Islet of Langerhans (tissue), 1 donor: ENCODE measurements around the gene PPP2R2D.

Experiments
- FAIRE-seq: peaks from one replicate; lab custom pipeline; 2011; peaks lifted over from hg19 to GRCh38; lab: Jason Lieb, UNC

PPP2R2D gene

DNA sequence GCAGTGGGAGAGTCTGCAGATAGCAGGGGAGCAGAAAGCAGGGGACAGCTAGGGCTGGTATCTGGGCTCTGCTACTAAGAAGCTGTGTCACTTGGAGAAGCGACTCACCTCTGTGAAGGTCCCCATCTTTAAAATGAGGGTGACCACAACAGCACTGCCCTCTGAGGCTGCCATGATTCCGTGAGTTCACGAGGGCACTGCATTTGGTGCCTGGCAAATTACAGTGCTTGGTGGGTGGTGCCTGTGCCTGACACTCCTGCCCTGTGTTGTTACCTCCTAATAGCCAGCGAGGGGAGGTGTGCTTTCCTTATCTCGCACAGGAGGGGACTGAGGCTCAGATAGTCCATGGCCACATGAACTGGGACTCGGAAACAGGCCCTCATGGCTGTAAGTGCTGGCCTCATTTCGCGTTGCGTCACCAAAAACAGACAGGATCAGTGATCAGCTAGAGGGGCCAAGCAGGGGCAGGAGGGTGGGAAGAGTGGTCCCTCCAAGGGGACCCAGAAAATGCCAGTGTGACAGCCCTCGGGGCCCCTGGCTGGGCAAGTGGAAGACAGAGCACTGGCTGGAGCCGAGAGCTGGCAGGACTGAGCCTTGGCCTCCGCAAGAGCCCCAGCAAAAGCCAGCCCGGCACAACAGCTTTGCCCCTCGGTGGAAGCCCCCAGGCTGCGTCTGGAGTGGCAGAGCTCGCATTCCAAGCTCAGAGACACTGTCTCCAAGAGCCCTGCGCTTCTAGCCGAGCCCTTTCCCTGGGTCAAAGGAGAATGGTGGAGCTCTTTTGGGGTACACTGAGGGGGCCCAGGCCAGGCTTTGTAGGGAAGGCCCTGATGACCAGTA is 98.3 kb downstream of the PPP2R2D start:
- no peak for FAIRE-seq

DNA sequence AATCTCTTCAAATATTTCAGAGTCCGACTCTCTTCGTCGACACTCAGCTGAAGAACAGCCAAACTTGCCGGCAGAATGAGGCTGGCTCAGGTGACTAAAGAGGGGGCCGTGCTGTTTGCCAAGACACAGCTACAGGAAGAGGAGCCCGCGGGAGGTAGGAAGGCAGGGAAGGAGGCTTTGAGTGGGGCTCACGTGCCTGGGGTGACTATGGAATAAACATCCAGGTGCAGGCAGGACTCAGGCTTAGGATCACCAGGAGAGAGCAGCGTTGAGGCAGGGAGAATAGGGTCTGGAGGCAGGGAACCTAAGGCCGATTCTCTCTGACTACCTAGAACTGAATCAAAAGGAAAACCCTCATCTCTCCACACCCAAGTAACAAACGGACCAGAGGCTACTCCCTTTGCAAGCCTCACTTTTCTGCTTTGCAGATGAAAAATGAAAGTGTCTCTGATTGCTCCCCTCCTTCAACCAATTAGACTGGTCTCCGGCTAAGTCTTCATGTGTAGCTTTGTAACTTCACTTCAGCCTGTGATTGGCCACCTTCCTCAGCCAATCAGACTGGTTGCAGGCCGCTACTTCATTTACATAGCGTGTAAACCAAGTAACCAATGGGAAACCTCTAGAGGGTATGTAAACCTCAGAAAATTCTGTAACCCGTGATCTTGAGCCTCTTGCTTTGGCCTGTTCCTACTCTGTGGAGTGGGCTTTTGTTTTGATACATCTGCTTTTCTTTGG is 100.6 kb downstream of the PPP2R2D start:
- no peak for FAIRE-seq

- FAIRE-seq, result no peak
Observed at GRCh38 chr10:132002004-132002403, 101.2 kb downstream of the PPP2R2D start.

DNA sequence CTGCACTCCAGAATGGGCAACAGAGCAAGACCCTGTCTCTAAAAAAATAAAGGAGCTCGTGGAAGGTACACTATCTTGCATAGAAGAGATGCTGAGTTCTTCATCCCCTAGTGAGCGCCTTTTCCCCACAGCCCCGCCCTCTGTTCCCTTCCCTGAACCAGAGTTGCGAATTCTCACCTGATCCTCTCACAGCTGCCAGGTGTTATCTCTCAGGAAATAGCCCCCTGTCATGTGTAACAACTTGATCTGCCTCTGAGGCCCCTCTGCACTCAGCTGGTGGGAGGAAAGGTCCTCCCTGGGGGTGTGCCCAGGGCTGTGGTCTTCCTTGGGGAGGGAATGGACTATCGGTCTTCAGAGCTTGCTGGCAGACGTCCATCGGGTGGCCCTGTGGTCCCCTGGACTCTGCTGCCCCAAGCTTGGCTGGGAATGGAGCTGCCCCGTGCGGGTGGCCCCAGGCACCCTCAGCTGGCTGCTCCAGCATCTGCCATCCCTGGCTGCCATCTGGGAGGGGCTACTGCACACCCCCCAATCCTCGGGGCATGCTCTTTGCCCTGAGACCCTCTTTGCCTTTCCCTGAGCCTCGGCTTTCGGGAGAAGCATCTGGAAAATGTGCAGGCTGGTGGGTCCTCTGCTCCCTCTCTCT is 102.6 kb downstream of the PPP2R2D start:
- FAIRE-seq, result no peak

- FAIRE-seq, result no peak
Observed at GRCh38 chr10:132004052-132004451, 103.2 kb downstream of the PPP2R2D start.

DNA sequence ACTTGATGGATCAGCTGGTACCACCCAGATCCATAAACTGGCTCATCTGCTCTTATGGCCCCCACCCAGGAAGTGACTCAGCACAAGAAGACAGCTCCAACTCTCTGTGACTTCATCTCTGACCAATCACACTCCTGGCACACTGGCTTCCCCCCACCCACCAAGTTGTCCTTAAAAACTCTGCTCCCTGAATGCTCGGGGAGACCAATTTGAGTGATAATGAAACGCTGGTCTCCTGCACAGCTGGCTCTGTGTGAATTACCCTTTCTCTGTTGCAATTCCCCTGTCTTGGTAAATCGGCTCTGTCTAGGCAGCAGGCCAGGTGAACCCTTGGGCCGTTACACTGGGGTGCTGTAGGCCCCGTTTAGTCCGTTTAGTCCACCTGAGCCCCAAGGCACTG is 104.3 kb downstream of the PPP2R2D start:
- FAIRE-seq, result no peak

- FAIRE-seq, result no peak
Observed at GRCh38 chr10:132006966-132007365, 106.2 kb downstream of the PPP2R2D start.

DNA sequence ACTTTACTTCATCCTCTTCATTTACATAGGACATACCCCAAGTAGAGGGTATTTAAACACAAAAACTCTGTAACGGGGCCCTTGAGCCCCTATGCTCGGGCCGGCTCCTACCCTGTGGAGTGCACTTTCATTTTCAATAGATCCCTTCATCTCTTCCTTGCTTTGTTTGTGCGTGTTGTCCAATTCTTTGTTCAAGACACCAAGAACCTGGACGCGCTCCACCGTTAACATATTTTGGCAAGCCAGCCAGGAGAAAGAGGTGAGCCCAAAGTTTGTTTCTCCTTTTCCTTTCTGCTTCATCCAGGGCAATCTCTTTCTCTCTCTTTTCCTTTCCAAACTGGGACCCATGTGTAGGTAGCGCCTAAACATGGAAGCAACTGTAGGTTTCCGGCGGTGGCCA is 106.9 kb downstream of the PPP2R2D start:
- FAIRE-seq, result no peak
